ENCODE results near the gene MYH3. TPM values are rescaled to one million over a fixed set of nuclear protein-coding genes. Genes with fewer than 3 reads are reported as not detected.
A peak's percentile ranks its signal among the peaks of the same experiment; 100 is the strongest.

Gene MYH3
- total RNA-seq, 1 donor from 2014 or later = under 0.01 TPM

DNA sequence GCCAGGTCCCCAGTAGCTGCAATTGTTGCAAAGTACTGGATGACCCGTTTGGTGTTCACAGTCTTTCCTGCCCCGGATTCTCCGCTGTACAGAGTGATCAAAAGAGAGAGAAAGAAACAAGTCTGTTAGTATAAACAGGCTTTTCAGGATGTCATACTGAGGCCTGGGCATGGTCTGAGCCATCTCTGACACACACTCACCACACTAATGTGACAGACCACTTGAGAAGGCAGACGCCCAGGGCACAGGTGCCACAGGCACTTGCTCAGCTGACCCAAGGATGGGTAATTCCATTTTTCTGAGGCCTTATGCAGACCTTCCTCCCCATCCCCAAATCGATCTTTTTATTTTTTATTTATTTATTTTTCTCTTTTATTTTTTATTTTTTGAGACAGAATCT lies 7.5 kb downstream of the MYH3 start:
- no peak for DNase-seq (ENCODE audit: low read depth in 2 of 2)

DNA sequence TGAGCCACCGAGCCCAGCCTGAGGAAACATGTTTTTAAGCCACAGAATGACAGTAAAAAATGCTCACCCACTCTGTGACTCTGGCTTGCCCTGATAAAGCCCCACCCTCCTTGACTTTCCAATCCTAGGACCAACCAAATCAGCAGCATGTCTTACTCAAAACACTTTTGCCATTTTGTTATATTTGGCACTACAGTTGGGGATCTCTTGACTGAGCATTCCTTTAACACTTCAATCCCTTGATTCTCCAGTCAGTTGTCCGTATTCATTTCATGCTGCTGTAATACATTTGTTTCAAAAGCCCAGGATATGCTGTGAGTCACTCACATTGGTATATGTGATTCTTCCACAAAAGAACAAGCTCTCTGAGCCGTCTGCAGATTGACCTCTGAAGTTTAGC lies 8.2 kb downstream of the MYH3 start:
- no peak for DNase-seq (ENCODE audit: low read depth in 2 of 2)

DNA sequence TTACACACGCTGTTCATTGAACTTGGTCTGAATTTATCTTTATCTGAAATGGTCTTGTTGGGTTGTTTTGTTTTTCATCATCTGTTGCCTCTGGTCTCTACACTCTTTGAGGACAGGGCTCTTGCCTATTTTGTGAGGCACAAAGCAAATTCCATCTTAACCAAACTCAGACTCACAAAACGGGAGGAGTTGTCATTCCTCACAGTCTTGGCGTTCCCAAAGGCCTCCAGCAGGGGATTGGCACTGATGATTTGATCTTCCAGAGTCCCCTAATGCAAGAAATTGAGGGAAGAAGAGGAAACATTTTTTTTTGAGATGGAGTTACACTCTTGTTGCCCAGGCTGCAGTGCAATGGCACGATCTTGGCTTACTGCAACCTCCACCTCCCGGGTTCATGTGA lies 8.7 kb downstream of the MYH3 start:
- no peak for DNase-seq (ENCODE audit: low read depth in 2 of 2)

DNA sequence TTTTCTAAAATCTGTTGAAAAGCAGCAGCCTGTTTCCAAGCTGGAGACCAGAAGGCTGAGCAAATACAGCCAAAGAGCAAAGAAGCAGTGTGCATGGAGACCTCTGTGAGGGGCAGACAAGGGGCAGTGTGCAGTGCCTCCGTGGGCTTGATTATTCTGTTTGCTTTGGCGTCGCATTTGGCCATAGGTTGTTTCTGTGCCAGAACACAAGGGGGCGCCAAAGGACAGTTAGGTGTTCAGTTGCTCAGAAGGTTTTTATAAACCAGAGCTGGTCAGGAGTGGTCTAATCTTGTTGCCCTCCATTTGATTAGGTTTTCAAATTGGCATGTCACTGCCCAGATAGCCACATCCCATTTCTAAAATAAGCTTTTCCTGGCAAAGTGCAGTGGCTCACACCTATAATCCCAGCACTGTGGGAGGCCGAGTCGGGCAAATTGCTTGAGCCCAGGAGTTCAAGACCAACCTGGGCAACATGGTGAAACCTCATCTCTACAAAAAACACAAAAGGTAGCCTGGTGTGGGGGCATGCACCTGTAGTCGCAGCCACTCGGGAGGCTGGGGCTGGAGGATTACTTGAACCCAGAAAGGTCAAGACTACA lies 10.6 kb downstream of the MYH3 start:
- peak; percentile 65 to 79 for DNase-seq (ENCODE audit: low read depth in 2 of 2)

DNA sequence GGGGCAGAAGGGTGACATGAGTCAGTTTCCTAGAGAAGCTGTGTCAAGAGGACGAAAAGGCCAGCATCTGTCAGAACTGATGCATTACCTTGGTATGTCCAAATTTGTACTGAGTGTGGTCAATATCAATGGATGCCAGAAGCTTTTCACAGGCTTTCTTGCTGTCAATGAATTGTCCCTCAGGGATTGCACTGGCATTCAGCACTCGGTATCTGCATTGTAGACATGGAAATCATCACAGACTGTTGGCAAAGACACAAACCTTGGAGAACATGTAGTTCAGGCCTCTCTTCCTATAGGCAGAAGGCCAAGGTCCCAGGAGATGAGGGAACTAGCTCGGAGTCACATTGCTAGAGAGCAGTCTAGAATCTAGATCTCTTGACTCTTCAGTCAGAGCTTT lies 16.6 kb downstream of the MYH3 start:
- no peak for DNase-seq (ENCODE audit: low read depth in 2 of 2)

DNA sequence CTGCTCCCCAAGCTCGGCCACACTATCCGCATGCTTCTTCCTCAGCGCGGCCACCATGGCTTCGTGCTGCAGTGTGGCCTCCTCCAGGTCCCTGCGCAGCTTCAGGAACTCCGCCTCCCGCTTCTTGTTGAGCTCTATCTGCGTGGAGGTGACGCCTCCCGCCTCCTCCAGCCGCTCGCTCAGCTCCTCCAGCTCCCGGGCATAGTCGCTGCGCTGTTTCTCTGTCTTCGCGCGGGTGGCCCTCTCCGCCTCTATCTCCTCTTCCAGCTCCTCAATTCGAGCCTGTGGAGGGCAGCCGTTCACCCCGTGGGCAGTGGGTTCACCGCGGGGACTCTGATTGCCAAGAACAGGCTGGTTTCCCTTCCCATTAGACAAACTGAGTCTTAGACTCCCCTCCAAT lies 19.0 kb downstream of the MYH3 start:
- no peak for DNase-seq (ENCODE audit: low read depth in 2 of 2)

DNA sequence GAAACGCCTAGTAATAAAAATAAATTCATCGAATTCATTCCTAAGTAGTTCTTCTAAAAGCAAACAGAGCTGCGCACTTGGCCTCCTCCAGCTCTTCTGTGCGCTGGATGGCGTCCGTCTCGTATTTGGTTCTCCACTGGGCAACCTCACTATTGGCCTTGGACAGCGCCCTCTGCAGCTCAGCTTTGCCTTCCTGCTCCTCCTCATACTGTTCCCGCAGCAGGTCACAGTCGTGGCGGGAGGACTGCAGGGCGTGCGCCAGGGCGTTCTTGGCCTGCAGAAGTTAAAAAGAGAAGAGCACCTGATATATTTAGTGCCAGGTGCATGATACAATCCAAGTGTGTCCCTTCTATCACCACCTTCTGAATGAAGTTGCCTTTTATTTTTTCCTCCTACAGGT lies 21.8 kb downstream of the MYH3 start:
- no peak for DNase-seq (ENCODE audit: low read depth in 2 of 2)

DNA sequence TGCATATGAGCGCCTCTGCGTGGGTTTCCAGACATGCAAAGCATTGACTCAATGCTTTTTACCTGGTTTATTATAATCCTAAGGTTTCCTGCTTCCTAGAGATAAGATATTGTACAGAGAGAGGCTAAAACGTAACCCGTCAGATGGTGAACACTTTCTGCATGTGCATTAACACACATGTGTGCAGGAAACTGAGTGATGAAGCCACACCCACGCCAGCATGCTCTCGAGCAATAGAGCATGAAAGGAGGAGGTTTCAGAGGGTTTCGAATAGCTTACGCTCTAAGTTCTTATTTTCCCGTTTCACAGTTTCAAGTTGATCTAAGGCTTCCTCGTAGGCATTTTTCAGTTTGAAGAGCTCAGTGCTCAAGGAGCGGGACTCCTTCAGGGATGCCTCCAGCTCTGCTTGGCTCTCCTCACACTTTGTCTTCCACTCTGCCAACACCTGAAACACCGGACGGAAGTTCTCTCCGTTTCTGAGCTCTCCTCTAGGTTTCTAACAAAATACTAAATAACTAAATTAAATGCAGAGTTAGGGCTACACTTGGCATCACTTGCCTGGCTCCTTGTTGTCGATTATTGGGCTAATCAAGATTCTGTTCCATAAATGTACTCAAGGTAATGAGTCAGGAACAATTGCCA lies 23.2 kb downstream of the MYH3 start:
- DNase-seq (ENCODE audit: low read depth in 2 of 2) = no peak

DNA sequence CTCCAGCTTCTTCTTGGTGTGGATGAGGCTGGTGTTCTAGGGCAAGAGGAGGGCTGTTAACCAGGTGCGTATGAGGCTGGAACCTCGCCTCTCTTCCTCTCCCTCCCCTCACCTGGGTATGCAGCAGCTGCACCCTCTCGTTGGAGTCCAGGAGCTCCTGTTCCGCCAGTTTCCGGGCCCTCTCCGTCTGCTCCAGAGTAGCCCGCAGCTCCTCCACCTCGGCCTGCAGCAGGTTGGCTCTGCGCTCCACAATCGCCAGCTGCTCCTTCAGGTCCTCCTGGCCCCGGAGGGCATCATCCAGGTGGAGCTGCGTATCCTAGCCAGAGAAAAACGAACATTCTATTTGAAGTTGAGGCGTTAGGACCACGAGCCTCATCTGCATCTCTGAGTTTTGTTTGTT lies 25.4 kb downstream of the MYH3 start:
- no peak for DNase-seq (ENCODE audit: low read depth in 2 of 2)

DNA sequence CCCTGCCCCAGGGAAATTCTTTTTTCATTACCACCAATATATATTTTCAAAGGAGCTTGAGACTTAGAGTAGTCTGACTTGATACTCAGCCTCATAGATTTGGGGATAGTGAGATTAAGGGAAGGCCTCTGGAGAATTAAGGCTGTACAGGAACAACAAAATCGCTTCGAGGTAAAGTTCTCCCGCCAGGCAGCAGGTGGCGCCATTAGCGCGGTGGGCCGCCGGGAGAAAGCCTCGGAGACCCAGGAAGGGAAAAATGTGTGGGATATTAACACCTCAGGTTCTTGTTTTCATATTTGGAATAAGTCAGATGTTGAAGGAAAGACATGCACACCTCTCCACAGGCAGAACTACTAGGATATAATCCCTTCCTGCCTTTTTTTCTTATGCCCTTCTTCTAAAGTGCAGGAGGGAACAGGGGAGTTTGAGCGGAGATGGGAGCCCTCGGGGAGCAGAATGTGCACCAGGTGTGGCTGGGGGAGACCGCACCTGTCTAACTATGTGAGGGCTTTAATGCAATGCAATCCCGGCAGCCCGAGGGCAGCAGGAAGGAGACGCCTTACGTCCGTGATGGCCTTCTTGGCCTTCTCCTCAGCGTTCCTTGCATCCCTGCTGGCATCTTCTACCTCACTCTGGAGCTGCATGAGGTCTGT lies 25.9 kb downstream of the MYH3 start:
- DNase-seq (ENCODE audit: low read depth in 2 of 2) = peak in 1 of 2 donors; percentile 26

DNA sequence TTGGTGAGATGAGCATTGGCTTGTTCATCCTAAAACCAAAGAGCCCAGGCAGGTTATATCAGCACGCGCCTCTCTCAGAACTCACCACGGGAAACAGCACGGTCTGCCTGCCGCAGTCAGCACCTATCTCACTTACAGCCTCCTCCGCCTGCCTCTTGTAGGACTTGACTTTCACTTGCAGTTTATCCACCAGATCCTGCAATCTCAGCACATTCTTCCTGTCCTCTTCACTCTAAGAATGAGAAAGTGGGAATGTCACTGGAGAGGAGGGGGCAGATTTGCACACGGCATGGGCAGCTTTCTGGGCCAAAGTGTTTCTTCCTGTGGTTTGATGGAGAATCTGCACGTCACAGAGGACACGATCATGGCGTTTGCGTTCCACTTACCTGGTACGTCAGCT lies 27.4 kb downstream of the MYH3 start:
- DNase-seq (ENCODE audit: low read depth in 2 of 2) = no peak

DNA sequence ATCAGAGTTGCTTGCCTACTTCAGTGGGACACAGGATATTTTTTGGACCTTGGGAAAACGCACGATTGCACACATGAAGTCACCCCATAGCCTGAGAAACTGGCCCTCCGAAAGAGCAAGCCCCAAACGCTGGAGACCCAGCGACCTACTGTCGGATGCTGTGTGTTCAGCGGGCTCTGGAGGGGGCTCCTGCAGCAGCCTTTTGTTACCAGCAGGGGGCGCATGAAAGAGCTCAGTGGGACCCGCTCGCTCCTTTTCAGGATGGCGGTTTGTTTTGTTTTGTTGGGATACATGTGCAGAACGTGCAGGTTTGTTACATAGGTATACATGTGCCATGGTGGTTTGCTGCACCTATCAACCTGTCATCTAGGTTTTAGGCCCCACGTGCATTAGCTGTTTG lies 28.4 kb downstream of the MYH3 start:
- DNase-seq (ENCODE audit: low read depth in 2 of 2) = no peak

DNA sequence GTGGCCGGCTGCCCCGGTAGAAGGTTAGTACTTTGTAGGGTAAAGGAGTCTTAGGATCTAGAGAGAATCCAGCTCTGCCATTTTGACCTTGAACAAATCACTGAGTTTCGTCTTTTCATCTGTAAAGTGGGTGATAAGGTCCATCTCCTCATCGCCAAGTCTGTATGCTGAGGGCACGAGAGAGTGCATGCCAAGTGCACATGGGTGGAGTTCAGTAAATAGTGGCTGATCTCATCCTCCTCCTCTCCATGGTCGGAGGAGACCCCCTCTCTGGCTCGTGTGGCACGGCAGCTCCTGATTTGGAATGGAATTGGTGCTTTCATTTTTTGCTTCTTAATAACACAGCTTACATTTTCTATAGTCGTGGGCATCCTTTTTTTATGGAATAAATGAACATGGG lies 30.7 kb downstream of the MYH3 start:
- no peak for DNase-seq (ENCODE audit: low read depth in 2 of 2)

DNA sequence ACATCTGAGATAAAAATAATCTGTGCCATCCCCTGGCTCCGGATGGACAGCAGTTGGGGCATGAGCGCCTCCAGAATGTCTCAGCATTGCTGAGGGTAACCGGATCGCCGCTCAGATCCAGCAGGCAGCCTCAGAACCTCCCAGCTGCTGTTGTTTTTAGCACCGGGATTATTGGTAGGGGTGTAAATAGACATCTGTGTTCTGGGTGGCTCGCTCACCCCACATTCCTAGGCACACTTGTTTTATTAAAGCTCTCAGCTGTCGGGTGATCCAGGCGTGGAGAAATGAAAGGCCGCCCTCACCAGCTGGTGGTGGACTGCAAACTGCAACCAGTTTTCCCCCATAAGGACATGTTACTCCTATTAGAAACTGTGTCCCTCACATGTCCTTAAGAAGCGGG lies 32.1 kb downstream of the MYH3 start:
- no peak for DNase-seq (ENCODE audit: low read depth in 2 of 2)

DNA sequence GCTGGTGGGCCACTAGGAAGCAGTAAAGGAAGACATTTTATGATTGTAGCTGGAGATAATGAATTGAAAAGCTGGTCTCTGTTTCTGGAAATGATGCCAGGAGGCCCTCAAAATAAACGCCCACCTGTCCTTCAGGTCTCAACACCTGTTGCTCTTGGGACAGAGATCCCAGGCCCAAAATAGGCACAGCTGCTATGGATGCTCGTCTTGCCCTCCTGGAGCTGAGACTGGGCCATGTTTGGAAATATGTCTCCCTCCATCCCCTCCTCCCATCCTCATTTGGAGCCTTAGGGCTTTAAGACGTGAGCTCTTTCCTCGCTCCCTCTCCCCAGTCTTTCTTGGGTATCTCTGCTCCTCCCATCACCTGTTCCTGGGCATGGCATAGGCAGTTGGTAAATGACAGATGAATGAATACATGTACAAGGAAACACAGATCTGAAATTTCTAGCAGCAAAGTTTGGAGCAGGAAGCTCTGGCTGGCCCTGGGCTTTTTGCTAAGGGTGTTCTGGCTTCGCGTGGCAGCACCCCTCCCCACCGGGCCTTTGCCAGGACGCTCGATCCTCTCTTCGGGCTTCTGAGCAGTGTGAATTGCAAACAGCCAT lies 33.3 kb downstream of the MYH3 start:
- no peak for DNase-seq (ENCODE audit: low read depth in 2 of 2)

DNA sequence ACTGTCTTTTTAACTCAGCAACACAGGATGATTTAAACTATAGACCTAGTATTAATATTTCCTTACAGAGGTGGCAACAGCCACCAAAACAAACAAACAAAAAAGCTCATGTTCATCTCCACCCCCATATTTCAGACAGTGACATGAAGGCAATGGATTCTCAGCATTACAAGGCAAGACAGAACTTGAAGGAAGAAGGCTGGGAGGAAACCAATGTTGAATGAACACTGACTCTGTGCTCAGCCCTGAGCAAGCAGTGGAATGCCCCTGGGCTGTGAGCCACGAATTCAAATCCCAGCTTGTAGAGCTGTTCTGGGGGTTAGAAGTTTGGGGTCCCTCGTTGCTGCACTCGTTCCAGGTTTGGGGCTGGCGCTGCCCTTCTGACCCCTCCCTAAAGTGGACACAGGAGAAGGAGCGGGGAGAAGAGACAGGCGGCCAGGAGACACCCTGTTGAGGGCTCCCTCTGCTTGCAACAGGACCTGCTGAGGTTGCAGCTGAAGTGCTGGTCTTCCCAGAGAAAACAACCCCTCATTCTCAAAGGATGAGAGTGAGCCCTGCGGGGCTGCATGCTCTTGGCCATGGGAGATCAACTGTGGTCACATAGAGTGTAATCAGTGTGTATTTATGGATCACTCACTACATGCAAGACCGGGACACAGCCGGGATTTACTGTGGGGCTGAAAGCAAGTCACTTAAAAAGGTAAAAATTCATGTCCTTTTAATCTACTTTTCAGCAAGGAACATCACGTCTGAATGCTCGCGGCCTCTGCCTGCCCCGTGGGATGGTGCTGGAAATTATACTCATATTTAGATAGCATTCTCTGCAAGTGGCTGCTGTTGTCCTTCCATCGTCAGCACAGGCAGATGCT lies 34.3 kb downstream of the MYH3 start:
- DNase-seq (ENCODE audit: low read depth in 2 of 2) = no peak

DNA sequence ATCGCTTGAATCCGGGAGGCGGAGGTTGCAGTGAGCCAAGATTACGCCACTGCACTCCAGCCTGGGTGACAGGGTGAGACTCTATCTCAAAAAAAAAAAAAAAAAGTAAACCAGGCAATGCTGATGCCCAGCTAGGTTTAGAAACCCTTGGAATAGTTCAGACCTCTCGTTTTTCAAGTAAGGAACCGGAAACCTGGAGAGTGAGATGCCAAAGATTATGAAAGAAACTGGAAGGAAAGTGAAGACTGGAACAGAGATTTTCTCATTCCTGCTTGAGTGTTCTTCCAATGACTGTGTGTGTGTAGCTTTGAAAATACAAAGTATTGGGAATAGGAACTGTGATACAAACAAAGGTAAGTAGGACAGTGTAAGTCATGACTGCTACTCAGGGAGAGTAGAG lies 35.7 kb downstream of the MYH3 start:
- DNase-seq (ENCODE audit: low read depth in 2 of 2) = no peak

DNA sequence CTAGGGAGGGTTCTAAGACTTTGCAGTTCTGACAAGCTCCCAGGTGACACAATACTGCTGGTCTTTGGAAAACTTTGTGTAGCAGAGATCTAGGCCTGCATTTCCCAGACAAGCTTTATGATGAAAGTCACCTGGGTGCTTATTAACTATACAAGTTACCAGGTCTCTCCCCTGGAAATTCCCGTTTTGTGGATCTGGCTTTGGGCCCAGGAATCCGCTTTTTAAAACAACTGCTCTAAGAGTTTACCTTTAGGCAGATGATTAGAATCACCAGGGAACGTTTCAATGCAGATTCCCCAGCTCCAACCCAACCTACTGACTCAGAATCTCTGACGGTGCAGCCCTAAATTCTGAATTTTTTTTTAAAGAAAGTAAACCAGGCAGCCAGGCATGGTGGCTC lies 36.3 kb downstream of the MYH3 start:
- no peak for DNase-seq (ENCODE audit: low read depth in 2 of 2)

DNA sequence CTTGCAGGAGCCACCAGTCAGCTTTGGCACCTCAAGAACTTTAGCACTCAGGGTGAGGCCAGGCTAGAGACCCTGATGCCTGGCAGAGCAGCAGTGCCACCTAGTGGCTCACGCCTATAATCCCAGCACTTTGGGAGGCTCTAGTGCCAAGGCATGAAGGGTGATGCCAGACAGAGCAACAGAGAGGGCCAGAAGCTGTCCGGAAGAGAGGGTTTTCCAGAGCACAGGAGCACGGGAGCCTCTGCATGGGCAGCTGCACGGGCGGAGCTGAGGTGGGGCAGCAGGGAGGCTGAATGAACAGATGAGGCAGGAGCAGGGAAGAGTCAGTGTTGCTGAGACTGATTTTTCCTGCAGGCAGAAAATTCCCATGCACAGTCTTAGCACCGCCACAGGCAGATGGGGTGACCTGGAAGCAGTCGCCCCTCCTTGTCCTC lies 38.9 kb downstream of the MYH3 start:
- DNase-seq (ENCODE audit: low read depth in 2 of 2) = peak; percentile 25 to 62

DNA sequence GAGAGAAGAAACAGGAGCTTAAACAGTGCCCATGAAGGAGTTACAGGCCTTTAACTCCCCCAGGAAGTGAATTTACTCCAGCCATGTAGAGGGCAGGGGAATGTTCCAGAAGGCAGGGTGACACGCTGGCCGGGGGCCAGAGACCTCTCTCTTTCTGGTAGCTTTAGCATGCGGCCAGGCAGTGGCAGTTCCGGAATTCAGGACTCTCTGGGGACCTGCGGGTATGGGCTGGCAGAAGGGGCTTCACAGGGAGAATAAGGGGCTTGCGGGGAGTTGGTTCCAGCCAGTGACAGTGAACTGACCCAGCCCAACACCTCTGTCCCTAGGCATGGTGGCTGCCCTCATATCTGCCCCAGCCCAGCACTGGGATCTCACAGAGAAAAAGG lies 40.0 kb downstream of the MYH3 start:
- no peak for DNase-seq (ENCODE audit: low read depth in 2 of 2)

DNA sequence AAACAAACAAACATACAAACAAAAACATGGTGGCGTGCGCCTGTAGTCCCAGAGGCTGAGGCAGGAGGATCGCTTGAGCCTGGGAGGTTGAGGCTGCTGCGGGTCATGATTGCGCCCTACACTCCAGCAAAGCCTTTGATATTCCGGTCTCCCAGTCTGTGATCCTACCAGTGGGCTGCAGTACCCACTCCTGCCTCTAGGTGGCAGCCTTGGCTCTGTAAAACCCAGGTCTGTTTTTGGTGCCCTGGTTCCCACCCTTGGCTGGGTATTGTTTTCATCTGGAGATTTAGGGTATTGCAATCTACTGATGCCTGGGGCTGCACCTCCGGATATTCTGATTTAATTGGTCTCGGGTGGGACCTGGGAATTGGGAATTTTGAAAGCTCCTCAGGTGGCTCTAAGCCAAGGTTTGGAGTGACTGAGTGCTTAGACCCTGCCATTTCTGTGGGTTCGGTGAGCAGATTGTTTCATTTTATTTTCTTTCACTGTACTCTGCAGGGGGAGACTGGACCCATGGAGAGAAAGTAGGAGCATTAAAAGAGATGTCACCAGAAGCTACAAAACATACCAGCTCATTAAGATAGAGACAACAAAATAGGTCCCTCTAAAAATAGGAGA lies 40.5 kb downstream of the MYH3 start:
- DNase-seq (ENCODE audit: low read depth in 2 of 2) = peak; percentile 29 to 57
